ENCODE measurements around the gene ATG14. TPM values are rescaled to one million over a fixed set of nuclear protein-coding genes. Genes with fewer than 3 reads are reported as not detected.
A peak's percentile ranks its signal among the peaks of the same experiment; 100 is the strongest.

The ATG14 gene
- total and polyA plus RNA-seq, 2 of the 8 experiments (the other 6 are each of a cell fraction or from before 2014, with no cell fraction given) = 4.9 to 10.8 TPM

DNA sequence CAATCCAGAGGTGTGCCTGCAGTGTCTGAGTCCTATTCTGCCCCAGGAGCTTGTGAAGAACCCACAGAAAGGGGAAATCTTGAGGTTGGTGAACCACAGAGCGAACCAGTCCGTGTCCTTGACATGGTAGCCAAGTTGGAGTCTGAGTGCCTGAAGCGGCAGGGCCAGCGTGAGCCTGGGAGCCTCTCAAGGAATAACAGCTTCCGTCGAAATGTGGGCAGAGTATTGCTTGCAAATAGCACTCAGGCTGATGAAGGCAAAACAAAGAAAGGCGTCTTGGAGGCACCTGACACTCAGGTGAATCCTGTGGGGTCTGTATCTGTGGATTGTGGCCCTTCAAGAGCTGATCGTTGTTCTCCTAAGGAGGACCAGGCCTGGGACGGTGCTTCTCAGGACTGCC lies 60.5 kb downstream of the ATG14 start:
- FAIRE-seq = no peak
- Histone ChIP-seq H2AFZ (ENCODE audit: low read length) (no peak overlapping the region), H2BK5ac (ENCODE audit: low read depth, low read length) (no peak overlapping the region)

More for the DNA sequence above, 60.5 kb downstream of the ATG14 start:
- TF ChIP-seq POLR2A (IDR thresholded peaks at IDR 0.05; ENCODE audit: control extremely low read depth in 1 of 2, low read depth in 2 of 2, low read length in 2 of 2) = no peak
- TF ChIP-seq HDAC6 (IDR thresholded peaks at IDR 0.05; ENCODE audit: low read depth, low read length) = no peak
- TF ChIP-seq TEAD4 (IDR thresholded peaks at IDR 0.05; ENCODE audit: low read depth, low read length) = no peak
- no peak for TF ChIP-seq KDM4A (IDR thresholded peaks at IDR 0.05; ENCODE audit: low read depth, low read length, severe bottlenecking)
- no peak for TF ChIP-seq CBX5 (IDR thresholded peaks at IDR 0.05; ENCODE audit: low read depth, low read length)
- no peak for TF ChIP-seq YY1 (IDR thresholded peaks at IDR 0.05; ENCODE audit: low read depth, low read length)
- no peak for TF ChIP-seq ASH2L (IDR thresholded peaks at IDR 0.05; ENCODE audit: low read length)
- TF ChIP-seq, protein P1, sequence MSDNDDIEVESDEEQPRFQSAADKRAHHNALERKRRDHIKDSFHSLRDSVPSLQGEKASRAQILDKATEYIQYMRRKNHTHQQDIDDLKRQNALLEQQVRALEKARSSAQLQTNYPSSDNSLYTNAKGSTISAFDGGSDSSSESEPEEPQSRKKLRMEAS (IDR thresholded peaks at IDR 0.05) = no peak
- TF ChIP-seq CHD1 (IDR thresholded peaks at IDR 0.05; ENCODE audit: low read depth, low read length) = no peak
- TF ChIP-seq, protein P2, sequence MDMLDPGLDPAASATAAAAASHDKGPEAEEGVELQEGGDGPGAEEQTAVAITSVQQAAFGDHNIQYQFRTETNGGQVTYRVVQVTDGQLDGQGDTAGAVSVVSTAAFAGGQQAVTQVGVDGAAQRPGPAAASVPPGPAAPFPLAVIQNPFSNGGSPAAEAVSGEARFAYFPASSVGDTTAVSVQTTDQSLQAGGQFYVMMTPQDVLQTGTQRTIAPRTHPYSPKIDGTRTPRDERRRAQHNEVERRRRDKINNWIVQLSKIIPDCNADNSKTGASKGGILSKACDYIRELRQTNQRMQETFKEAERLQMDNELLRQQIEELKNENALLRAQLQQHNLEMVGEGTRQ (IDR thresholded peaks at IDR 0.05; ENCODE audit: low read length) = no peak
- Histone ChIP-seq H3K23me2 (ENCODE audit: low read depth, low read length) (no peaks in the 10 kb centered on the region), H2BK120ac (replicated peaks; ENCODE audit: low read depth, low read length) (no peak overlapping the region), H3K18ac (ENCODE audit: extremely low read depth, low read length) (no peak overlapping the region), H2AK5ac (ENCODE audit: low read depth, low read length) (no peak overlapping the region), H3K9ac (replicated peaks in 1 of 4; ENCODE audit: extremely low read depth in 1 of 4, low read depth in 3 of 4, low read length in 3 of 4) (peak overlapping the region in 1 of 4 experiments; percentile 8; a peak in 1 of 7 replicates), H3K14ac (ENCODE audit: insufficient read length) (no peak overlapping the region), H2BK12ac (ENCODE audit: low read depth, low read length) (no peak overlapping the region), H3K4me2 (ENCODE audit: insufficient read depth in 1 of 2, low read depth in 2 of 2, low read length in 2 of 2) (no peak overlapping the region), H2BK20ac (ENCODE audit: low read length) (no peak overlapping the region), H3K79me2 (ENCODE audit: control insufficient read depth in 1 of 2, insufficient read depth in 2 of 2, low read length in 2 of 2) (peaks cover 0 to 10% of the 10 kb centered on the region in 2 experiments; a peak in 2 of 4 replicates), H3K56ac (replicated peaks; ENCODE audit: insufficient read length, low read depth, low read length) (no peak overlapping the region), H3K79me1 (ENCODE audit: low read depth, low read length) (peaks cover 2% of the 10 kb centered on the region; the same call in 1 of the 2 replicates), H3K9me3 (ENCODE audit: insufficient read depth in 2 of 2, low read depth in 1 of 2, low read length in 1 of 2) (no peaks in the 10 kb centered on the region), H4K8ac (ENCODE audit: extremely low read depth, insufficient read depth, low read length) (no peak overlapping the region), H3K27ac (ENCODE audit: low read depth, low read length) (no peak overlapping the region), H3K4me3 (ENCODE audit: extremely low read depth in 1 of 4, insufficient read depth in 2 of 4, low read depth in 3 of 4, low read length in 4 of 4) (no peak overlapping the region), H4K91ac (replicated peaks; ENCODE audit: insufficient read length, low read length) (no peak overlapping the region), H3K4me1 (replicated peaks in 1 of 4; ENCODE audit: control insufficient read depth in 3 of 4, insufficient read depth in 4 of 4, low read length in 3 of 4) (no peaks in the 10 kb centered on the region), H3K27me3 (replicated peaks in 1 of 4; ENCODE audit: control insufficient read depth in 3 of 4, extremely low read depth in 1 of 4, insufficient read depth in 3 of 4, low read length in 3 of 4) (peaks cover 0 to 2% (median 0%) of the 10 kb centered on the region in 4 experiments; a peak in 1 of 7 replicates), H2BK15ac (ENCODE audit: low read length) (no peak overlapping the region), H4K5ac (ENCODE audit: insufficient read length, low read depth, low read length) (no peak overlapping the region), H3K4ac (replicated peaks; ENCODE audit: insufficient read length, low read depth, low read length) (no peak overlapping the region), H4K20me1 (replicated peaks in 1 of 2; ENCODE audit: control insufficient read depth in 1 of 2, insufficient read depth in 2 of 2, low read length in 2 of 2) (peaks cover 0 to 9% of the 10 kb centered on the region in 2 experiments), H3K23ac (ENCODE audit: insufficient read length) (no peak overlapping the region), H3K36me3 (ENCODE audit: control insufficient read depth in 2 of 4, insufficient read depth in 4 of 4, low read length in 3 of 4) (peaks cover 0 to 12% (median 4%) of the 10 kb centered on the region in 4 experiments; a peak in 4 of 8 replicates)
- DNase-seq (ENCODE audit: low read depth in 1 of 2, low spot score in 2 of 2) = peak in 1 of 2 experiments; percentile 34
- CTCF ChIA-PET (ENCODE audit: partially characterized antibody) = interaction anchor here (0.6 to 2.5 kb wide), 12 partner anchors 9 to 271 kb away, joined by 3 to 10 read pairs (median 4); partner anchors contain the start of gene FBXO34
- POLR2A ChIA-PET (ENCODE audit: partially characterized antibody) = interaction anchor here (0.6 kb wide), 1 partner anchor 66 kb away, joined by 4 read pairs; no protein-coding TSS in a partner anchor
- 95% methylated on average over 9 of the region's 9 CpGs; no CpG with 5 or more reads in 1 of the 2 experiments for WGBS, 2 experiments (ENCODE audit: extremely low coverage in 1 of 2, insufficient coverage in 1 of 2, insufficient read length in 1 of 2, insufficient replicate concordance in 2 of 2, low coverage in 1 of 2, low lambda C conversion rate in 2 of 2, missing lambda C conversion rate in 1 of 2)

All from H1 (cell line).